ENCODE results near the gene C10orf67.

Gene C10orf67

GRCh38 chr10:23196915-23197314 is 147.7 kb downstream of the C10orf67 start:
- Histone ChIP-seq H3K9ac (ENCODE audit: low read depth, low read length) (no peak overlapping the region), H3K36me3 (ENCODE audit: insufficient read depth, low read length) (no peaks in the 10 kb centered on the region), H3K4me1 (ENCODE audit: insufficient read depth, low read length) (no peaks in the 10 kb centered on the region), H3K27me3 (ENCODE audit: insufficient read depth, low read length, poor library complexity) (no peaks in the 10 kb centered on the region), H3K4me3 (ENCODE audit: low read depth in 1 of 2, low read length in 2 of 2) (no peak overlapping the region), H3K27ac (ENCODE audit: low read length) (no peak overlapping the region), H3K9me3 (ENCODE audit: insufficient read depth, low read length, severe bottlenecking) (no peaks in the 10 kb centered on the region), H4K20me1 (ENCODE audit: insufficient read depth, low read length) (no peaks in the 10 kb centered on the region), H2AFZ (ENCODE audit: low read depth, low read length) (no peak overlapping the region), H3K4me2 (ENCODE audit: insufficient read depth, low read length) (no peak overlapping the region), H3K79me2 (ENCODE audit: insufficient read depth, low read length) (no peaks in the 10 kb centered on the region)
- DNase-seq, result no peak
- TF ChIP-seq CTCF (IDR thresholded peaks at IDR 0.05; ENCODE audit: borderline replicate concordance, extremely low read depth, low read length, poor library complexity, severe bottlenecking) (no peak), EZH2 (IDR thresholded peaks at IDR 0.05; ENCODE audit: borderline replicate concordance, low read depth, low read length, severe bottlenecking) (no peak)
- ATAC-seq (ENCODE audit: insufficient read depth, low read depth), result no peak

GRCh38 chr10:23195846-23196600 is 148.6 kb downstream of the C10orf67 start:
- Histone ChIP-seq H3K27me3 (ENCODE audit: insufficient read depth, low read length, poor library complexity) (no peaks in the 10 kb centered on the region), H3K79me2 (ENCODE audit: insufficient read depth, low read length) (no peaks in the 10 kb centered on the region), H3K9me3 (ENCODE audit: insufficient read depth, low read length, severe bottlenecking) (no peaks in the 10 kb centered on the region), H3K4me3 (ENCODE audit: low read depth in 1 of 2, low read length in 2 of 2) (no peak overlapping the region), H3K27ac (ENCODE audit: low read length) (no peak overlapping the region), H3K4me1 (ENCODE audit: insufficient read depth, low read length) (no peaks in the 10 kb centered on the region), H3K9ac (ENCODE audit: low read depth, low read length) (no peak overlapping the region), H4K20me1 (ENCODE audit: insufficient read depth, low read length) (no peaks in the 10 kb centered on the region), H3K4me2 (ENCODE audit: insufficient read depth, low read length) (no peak overlapping the region), H2AFZ (ENCODE audit: low read depth, low read length) (no peak overlapping the region), H3K36me3 (ENCODE audit: insufficient read depth, low read length) (no peaks in the 10 kb centered on the region)
- DNase-seq, result no peak
- TF ChIP-seq CTCF (IDR thresholded peaks at IDR 0.05; ENCODE audit: borderline replicate concordance, extremely low read depth, low read length, poor library complexity, severe bottlenecking) (no peak), EZH2 (IDR thresholded peaks at IDR 0.05; ENCODE audit: borderline replicate concordance, low read depth, low read length, severe bottlenecking) (no peak)
- no peak for ATAC-seq (ENCODE audit: insufficient read depth, low read depth)

GRCh38 chr10:23194966-23195845 is 149.4 kb downstream of the C10orf67 start:
- H3K79me2 ChIP-seq (ENCODE audit: insufficient read depth, low read length), result no peaks in the 10 kb centered on the region
- ATAC-seq (ENCODE audit: insufficient read depth, low read depth), result no peak
- no peak overlapping the region for H3K4me2 ChIP-seq (ENCODE audit: insufficient read depth, low read length)
- no peak overlapping the region for H3K27ac ChIP-seq (ENCODE audit: low read length)
- H3K4me1 ChIP-seq (ENCODE audit: insufficient read depth, low read length), result no peaks in the 10 kb centered on the region
- H3K4me3 ChIP-seq (ENCODE audit: low read depth in 1 of 2, low read length in 2 of 2), result no peak overlapping the region
- H3K9ac ChIP-seq (ENCODE audit: low read depth, low read length), result no peak overlapping the region
- H3K27me3 ChIP-seq (ENCODE audit: insufficient read depth, low read length, poor library complexity), result no peaks in the 10 kb centered on the region
- TF ChIP-seq EZH2 (IDR thresholded peaks at IDR 0.05; ENCODE audit: borderline replicate concordance, low read depth, low read length, severe bottlenecking) (no peak), CTCF (IDR thresholded peaks at IDR 0.05; ENCODE audit: borderline replicate concordance, extremely low read depth, low read length, poor library complexity, severe bottlenecking) (no peak)
- no peaks in the 10 kb centered on the region for H4K20me1 ChIP-seq (ENCODE audit: insufficient read depth, low read length)
- no peak for DNase-seq
- no peak overlapping the region for H2AFZ ChIP-seq (ENCODE audit: low read depth, low read length)
- H3K9me3 ChIP-seq (ENCODE audit: insufficient read depth, low read length, severe bottlenecking), result no peaks in the 10 kb centered on the region
- no peaks in the 10 kb centered on the region for H3K36me3 ChIP-seq (ENCODE audit: insufficient read depth, low read length)
